Measurements from ENCODE around the gene COMMD7. TPM values are rescaled to one million over a fixed set of nuclear protein-coding genes. Genes with fewer than 3 reads are reported as not detected.

The COMMD7 gene
- total and polyA plus RNA-seq, 7 donors: 15.9 to 55.4 (median 41.0) TPM

DNA sequence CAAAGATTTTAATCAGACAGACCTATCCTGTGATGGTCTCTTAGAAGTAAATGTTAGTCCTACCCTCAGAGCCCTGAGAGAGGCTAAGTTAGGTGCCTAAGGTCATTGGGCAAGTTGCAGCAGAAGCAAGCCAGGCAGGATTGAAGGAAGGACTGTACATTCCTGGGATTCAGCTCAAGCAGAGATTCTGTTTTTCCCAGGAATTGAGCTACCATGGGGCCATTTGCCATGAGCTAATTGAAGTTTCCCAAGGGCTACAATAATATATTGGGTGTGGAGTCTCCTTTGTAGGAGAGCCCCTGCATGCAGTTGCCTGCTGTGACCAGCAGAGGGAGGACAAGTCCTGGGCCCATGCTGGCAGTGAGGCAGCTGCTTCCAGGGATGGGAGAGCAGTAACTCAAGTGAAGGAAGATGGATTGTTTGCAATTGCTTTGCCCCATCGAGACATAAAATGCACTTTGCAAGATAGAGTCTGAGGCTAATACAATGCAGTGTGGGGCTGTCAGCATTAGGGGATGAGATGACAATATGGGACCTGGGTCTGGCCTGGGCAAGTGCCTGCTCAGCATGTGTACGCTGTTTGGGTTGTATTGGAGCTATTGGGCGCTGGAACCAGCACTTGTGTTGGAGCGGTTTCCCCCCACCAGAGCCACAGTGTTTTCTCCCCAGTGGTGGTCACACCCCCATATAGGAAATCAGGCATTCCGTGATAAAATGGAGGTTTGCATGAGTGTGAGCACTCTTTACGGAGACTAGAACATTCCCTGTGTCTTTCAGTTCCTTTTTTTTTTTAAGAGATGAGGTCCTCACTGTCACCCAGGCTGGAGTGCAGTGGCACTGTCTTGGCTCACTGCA is 46.9 kb upstream of the COMMD7 start:
- intact Hi-C loops (cut with DNase I): loop anchor here (2.0 to 10.0 kb wide), 3 partner anchors 155 to 507 kb away; no protein-coding TSS in a partner anchor
- TF ChIP-seq CTCF (IDR thresholded peaks at IDR 0.05): peak; percentile 99
- DNase-seq (peak; percentile 63 to 84), ATAC-seq (peak; percentile 85 to 93 (median 86))
- no peak overlapping the region for H3K27ac ChIP-seq
- no peaks in the 10 kb centered on the region for H3K9me3 ChIP-seq
- no peak overlapping the region for H3K4me3 ChIP-seq
- H3K27me3 ChIP-seq (ENCODE audit: insufficient read depth in 3 of 3, low read length in 2 of 3): no peaks in the 10 kb centered on the region
- H3K36me3 ChIP-seq (ENCODE audit: insufficient read depth in 1 of 2, low read depth in 1 of 2): no peaks in the 10 kb centered on the region
- peaks cover 12% of the 10 kb centered on the region for H3K4me1 ChIP-seq
- WGBS, 3 donors: 70 to 73% (median 70%) methylated on average over 6 of the region's 6 CpGs

- Histone ChIP-seq H3K9me3 (no peaks in the 10 kb centered on the region), H3K27me3 (ENCODE audit: insufficient read depth in 3 of 3, low read length in 2 of 3) (no peaks in the 10 kb centered on the region), H3K36me3 (ENCODE audit: insufficient read depth in 1 of 2, low read depth in 1 of 2) (no peaks in the 10 kb centered on the region), H3K27ac (peak overlapping the region; percentile 69), H3K4me1 (peaks cover 12% of the 10 kb centered on the region), H3K4me3 (no peak overlapping the region)
- intact Hi-C loops (cut with DNase I): loop anchor here (5.0 to 10.0 kb wide), 2 partner anchors 508 to 510 kb away; no protein-coding TSS in a partner anchor
- no peak for ATAC-seq
- no peak for DNase-seq
- TF ChIP-seq CTCF (IDR thresholded peaks at IDR 0.05): no peak
- WGBS, 3 donors: 92 to 94% (median 93%) methylated on average over 16 of the region's 16 CpGs
These were observed 43.9 kb upstream of the COMMD7 start for GRCh38 chr20:32787168-32787567.

DNA sequence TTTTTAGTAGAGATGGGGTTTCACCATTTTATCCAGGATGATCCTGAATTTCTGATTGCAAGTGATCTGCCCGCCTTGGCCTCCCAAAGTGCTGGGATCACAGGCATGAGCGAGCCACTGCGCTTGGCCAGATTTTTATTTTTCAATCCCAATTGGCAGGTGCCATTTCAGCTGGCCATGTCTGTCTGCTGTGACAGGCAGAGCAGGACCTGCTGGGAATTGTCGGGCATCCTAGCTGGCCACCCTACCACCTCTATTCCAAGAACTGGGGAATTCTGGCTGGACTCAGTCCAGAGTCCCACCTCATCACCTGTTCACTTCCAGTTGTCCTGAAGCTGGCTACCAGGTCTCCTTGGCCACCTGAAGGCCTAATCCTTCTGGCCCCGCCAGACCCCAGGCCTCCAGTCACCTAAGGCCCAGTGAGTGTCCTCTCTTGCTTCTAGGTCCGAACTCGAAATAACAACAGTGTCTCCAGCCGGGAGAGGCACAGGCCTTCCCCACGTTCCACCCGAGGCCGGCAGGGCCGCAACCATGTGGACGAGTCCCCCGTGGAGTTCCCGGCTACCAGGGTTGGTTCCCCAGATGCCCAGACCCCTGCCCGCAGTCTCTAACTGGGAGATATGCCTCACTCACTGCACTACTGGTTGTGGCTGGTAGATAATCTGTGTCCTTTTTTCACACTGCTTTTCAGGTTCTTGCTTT is 42.9 kb upstream of the COMMD7 start:
- DNase-seq: peak in 1 of 2 donors; percentile 32

More for the DNA sequence above, 42.9 kb upstream of the COMMD7 start:
- WGBS, 3 donors: 46 to 63% (median 48%) methylated on average over 16 of the region's 16 CpGs
- peak; percentile 37 to 67 (median 56) for ATAC-seq
- H3K9me3 ChIP-seq: no peaks in the 10 kb centered on the region
- H3K4me3 ChIP-seq: no peak overlapping the region
- H3K27ac ChIP-seq: peak overlapping the region; percentile 69
- no peaks in the 10 kb centered on the region for H3K27me3 ChIP-seq (ENCODE audit: insufficient read depth in 3 of 3, low read length in 2 of 3)
- TF ChIP-seq CTCF (IDR thresholded peaks at IDR 0.05): no peak
- peaks cover 12% of the 10 kb centered on the region for H3K4me1 ChIP-seq
- H3K36me3 ChIP-seq (ENCODE audit: insufficient read depth in 1 of 2, low read depth in 1 of 2): no peaks in the 10 kb centered on the region
- intact Hi-C loops (cut with DNase I): loop anchor here (5.0 to 10.0 kb wide), 2 partner anchors 509 to 511 kb away; no protein-coding TSS in a partner anchor

Data from psoas muscle (tissue), 8 donors.